Endometrium (tissue), 2 donors: Measurements from ENCODE around the gene SPEN.

Source experiments
- FAIRE-seq: peaks from 2 replicates; lab custom pipeline; 2012; peaks lifted over from hg19 to GRCh38; lab: Jason Lieb, UNC
- donor health status: control.
- donor health status: control.

Gene SPEN

DNA sequence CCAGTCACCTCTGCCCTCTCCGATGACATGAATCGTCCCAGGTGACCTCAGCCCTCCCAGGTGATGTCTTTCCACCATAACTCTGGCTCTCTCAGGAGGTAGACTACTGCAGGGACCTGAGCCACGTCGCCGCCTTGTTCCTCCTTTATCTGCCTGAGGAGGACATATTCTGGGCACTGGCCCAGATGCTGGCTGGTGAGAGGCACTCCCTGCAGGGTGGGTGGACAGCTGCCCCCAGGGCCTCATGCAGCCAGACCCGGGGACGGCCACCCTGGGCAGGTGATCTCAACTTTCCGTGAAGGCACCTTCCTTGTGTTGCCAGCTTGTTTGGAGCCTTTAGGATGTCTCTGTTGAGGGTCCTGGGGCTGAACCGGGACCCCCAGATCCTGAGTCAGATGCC lies 142.3 kb downstream of the SPEN start:
- no peak for FAIRE-seq
